ENCODE data around the gene GIMAP1.

The GIMAP1 gene

GRCh38 chr7:150737265-150738055 is 21.0 kb downstream of the GIMAP1 start, which contains the start of gene GIMAP5:
GIMAP5 (plus strand) TSS chr7:150737418; CDS start chr7:150740885, 3,467 bp downstream.
- POLR2A ChIA-PET, result no interaction called here
- CTCF ChIA-PET, result no interaction called here
- DNase-seq (ENCODE audit: extremely low spot score), result no peak
- TF ChIP-seq FOXM1 (IDR thresholded peaks at IDR 0.05; ENCODE audit: borderline replicate concordance) (no peak), BHLHE40 (IDR thresholded peaks at IDR 0.05; ENCODE audit: borderline replicate concordance) (no peak), CTBP1 (IDR thresholded peaks at IDR 0.05; ENCODE audit: borderline replicate concordance) (no peak), FOXK2 (IDR thresholded peaks at IDR 0.05) (no peak), HDGF (IDR thresholded peaks at IDR 0.05; ENCODE audit: borderline replicate concordance) (no peak), ARNT (IDR thresholded peaks at IDR 0.05) (no peak), FOXA1 (IDR thresholded peaks at IDR 0.05) (no peak), SUZ12 (IDR thresholded peaks at IDR 0.05) (no peak), ZNF384 (IDR thresholded peaks at IDR 0.05) (no peak), L3MBTL2 (conservative IDR thresholded peaks at IDR 0.05) (no peak), NFRKB (IDR thresholded peaks at IDR 0.05) (no peak), ELF4 (IDR thresholded peaks at IDR 0.05) (no peak)
- TF ChIP-seq, protein P1, sequence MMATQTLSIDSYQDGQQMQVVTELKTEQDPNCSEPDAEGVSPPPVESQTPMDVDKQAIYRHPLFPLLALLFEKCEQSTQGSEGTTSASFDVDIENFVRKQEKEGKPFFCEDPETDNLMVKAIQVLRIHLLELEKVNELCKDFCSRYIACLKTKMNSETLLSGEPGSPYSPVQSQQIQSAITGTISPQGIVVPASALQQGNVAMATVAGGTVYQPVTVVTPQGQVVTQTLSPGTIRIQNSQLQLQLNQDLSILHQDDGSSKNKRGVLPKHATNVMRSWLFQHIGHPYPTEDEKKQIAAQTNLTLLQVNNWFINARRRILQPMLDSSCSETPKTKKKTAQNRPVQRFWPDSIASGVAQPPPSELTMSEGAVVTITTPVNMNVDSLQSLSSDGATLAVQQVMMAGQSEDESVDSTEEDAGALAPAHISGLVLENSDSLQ (IDR thresholded peaks at IDR 0.05), result no peak

DNA sequence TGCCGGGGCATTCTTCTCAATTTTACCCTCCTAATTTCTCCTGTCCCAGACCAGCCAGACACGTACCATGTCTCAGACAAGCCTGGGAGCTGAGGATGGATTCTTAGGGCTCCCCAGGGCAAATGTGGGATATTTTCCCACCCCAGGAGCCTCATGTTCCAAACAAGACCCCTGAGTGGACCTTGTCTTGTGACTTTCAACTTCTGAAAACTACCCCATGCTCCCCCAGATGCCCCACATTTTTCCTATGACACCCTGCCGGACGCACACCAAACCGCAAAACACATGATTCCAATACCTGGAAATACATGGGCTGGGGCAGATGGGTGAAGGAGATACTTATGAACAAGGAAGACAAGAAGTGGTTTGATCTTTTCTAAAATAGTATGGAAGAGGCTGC is 21.7 kb downstream of the GIMAP1 start:
- TF ChIP-seq, protein P1 (IDR thresholded peaks at IDR 0.05), result no peak
- TF ChIP-seq CTBP1 (IDR thresholded peaks at IDR 0.05; ENCODE audit: borderline replicate concordance), result no peak
- no peak for TF ChIP-seq L3MBTL2 (conservative IDR thresholded peaks at IDR 0.05)
- no peak for TF ChIP-seq FOXK2 (IDR thresholded peaks at IDR 0.05)
- TF ChIP-seq BHLHE40 (IDR thresholded peaks at IDR 0.05; ENCODE audit: borderline replicate concordance), result no peak
- TF ChIP-seq LEF1 (IDR thresholded peaks at IDR 0.05; ENCODE audit: borderline replicate concordance), result no peak
- no peak for TF ChIP-seq ARNT (IDR thresholded peaks at IDR 0.05)
- TF ChIP-seq NFRKB (IDR thresholded peaks at IDR 0.05), result no peak
- no peak for TF ChIP-seq ZNF384 (IDR thresholded peaks at IDR 0.05)
- no peak for TF ChIP-seq FOXM1 (IDR thresholded peaks at IDR 0.05; ENCODE audit: borderline replicate concordance)
- no peak for TF ChIP-seq FOXA1 (IDR thresholded peaks at IDR 0.05)
- TF ChIP-seq SUZ12 (IDR thresholded peaks at IDR 0.05), result no peak
- TF ChIP-seq TARDBP (IDR thresholded peaks at IDR 0.05), result no peak
- TF ChIP-seq ELF4 (IDR thresholded peaks at IDR 0.05), result no peak
- no peak for TF ChIP-seq SP1 (IDR thresholded peaks at IDR 0.05)
- TF ChIP-seq HDGF (IDR thresholded peaks at IDR 0.05; ENCODE audit: borderline replicate concordance), result no peak
- DNase-seq (ENCODE audit: extremely low spot score), result no peak
- ChIA-PET POLR2A (no interaction called here), CTCF (no interaction called here)

DNA sequence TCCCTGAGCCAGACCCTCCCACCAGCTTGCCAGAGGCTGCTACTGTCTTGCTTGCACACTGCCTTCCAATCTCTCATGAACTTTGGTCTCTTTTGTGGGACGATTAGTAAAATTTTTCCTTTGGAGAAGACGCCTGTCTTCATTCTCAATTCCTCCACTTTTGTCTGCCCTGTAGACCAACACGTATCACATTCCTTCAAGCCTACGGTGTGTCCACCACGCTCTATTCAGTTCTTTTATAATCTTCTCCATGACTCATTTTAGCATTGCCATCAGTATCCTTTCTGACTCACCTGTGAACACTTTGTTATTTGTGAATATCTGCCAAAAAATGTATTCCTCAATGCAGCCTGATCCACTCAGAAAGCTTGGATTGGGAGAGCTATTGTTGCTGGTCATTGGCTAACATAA is 22.2 kb downstream of the GIMAP1 start:
- CTCF ChIA-PET, result no interaction called here
- POLR2A ChIA-PET, result no interaction called here
- TF ChIP-seq HDGF (IDR thresholded peaks at IDR 0.05; ENCODE audit: borderline replicate concordance) (no peak), FOXA1 (IDR thresholded peaks at IDR 0.05) (no peak), ARNT (IDR thresholded peaks at IDR 0.05) (no peak), BHLHE40 (IDR thresholded peaks at IDR 0.05; ENCODE audit: borderline replicate concordance) (no peak), ZNF384 (IDR thresholded peaks at IDR 0.05) (no peak), LEF1 (IDR thresholded peaks at IDR 0.05; ENCODE audit: borderline replicate concordance) (no peak), SP1 (IDR thresholded peaks at IDR 0.05) (no peak), L3MBTL2 (conservative IDR thresholded peaks at IDR 0.05) (no peak), FOXM1 (IDR thresholded peaks at IDR 0.05; ENCODE audit: borderline replicate concordance) (no peak), ELF4 (IDR thresholded peaks at IDR 0.05) (no peak), FOXK2 (IDR thresholded peaks at IDR 0.05) (no peak)
- TF ChIP-seq, protein P1 (IDR thresholded peaks at IDR 0.05), result no peak
- DNase-seq (ENCODE audit: extremely low spot score), result no peak

DNA sequence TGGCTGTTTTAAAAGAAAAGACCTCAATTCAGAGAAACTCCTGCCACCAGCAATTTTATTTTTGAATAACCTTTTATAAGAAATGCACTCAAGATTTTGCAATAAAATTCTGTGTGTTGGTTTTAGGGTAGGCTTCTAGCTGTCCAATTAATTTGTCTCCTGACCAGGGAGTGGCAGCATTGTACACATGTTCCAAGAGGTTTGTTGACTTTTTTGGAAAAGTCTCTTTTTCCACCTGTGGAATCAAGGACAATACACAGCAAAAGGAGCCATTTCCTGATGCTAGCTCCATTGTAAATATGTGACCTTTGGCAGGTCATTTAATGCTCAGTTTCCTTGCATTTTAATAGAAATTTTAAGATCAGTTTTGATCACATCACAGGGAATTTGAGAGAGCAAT is 22.6 kb downstream of the GIMAP1 start:
- CTCF ChIA-PET, result no interaction called here
- DNase-seq (ENCODE audit: extremely low spot score), result no peak
- TF ChIP-seq FOXK2 (IDR thresholded peaks at IDR 0.05) (no peak), L3MBTL2 (conservative IDR thresholded peaks at IDR 0.05) (no peak), LEF1 (IDR thresholded peaks at IDR 0.05; ENCODE audit: borderline replicate concordance) (no peak), FOXM1 (IDR thresholded peaks at IDR 0.05; ENCODE audit: borderline replicate concordance) (no peak), SUZ12 (IDR thresholded peaks at IDR 0.05) (no peak), TARDBP (IDR thresholded peaks at IDR 0.05) (no peak), ARNT (IDR thresholded peaks at IDR 0.05) (no peak), BHLHE40 (IDR thresholded peaks at IDR 0.05; ENCODE audit: borderline replicate concordance) (no peak), SP1 (IDR thresholded peaks at IDR 0.05) (no peak), ELF4 (IDR thresholded peaks at IDR 0.05) (no peak), FOXA1 (IDR thresholded peaks at IDR 0.05) (no peak), HDGF (IDR thresholded peaks at IDR 0.05; ENCODE audit: borderline replicate concordance) (no peak), ZNF384 (IDR thresholded peaks at IDR 0.05) (no peak)
- POLR2A ChIA-PET, result no interaction called here

DNA sequence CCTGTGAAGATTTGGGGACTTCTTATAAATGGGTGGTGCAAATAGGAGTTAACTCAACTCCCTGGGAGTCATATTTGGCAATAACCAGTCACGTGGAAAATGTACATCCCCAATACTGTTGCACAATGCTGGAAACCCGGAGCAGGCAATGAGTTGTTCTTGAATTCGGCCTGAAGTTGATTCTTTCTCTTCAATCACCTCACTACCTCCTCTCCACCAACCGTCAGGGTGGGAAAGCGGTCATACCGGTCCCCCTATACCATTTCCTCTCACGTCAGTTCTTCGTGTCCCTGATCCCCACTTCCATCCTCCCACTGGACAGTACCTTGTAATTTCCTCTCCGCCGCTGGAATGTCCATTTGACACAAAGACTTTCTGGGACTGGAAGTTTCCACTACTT is 23.6 kb downstream of the GIMAP1 start:
- POLR2A ChIA-PET, result no interaction called here
- TF ChIP-seq LEF1 (IDR thresholded peaks at IDR 0.05; ENCODE audit: borderline replicate concordance) (no peak), ELF4 (IDR thresholded peaks at IDR 0.05) (no peak), TARDBP (IDR thresholded peaks at IDR 0.05) (no peak), ZNF384 (IDR thresholded peaks at IDR 0.05) (no peak), SUZ12 (IDR thresholded peaks at IDR 0.05) (no peak), FOXK2 (IDR thresholded peaks at IDR 0.05) (no peak)
- TF ChIP-seq, protein P1 (IDR thresholded peaks at IDR 0.05), result no peak
- DNase-seq (ENCODE audit: extremely low spot score), result no peak
- CTCF ChIA-PET, result no interaction called here

Measured in HEK293T (cell line).